A204.1 (cell line): ENCODE data around the gene PAFAH1B1.

Source experiments
- FAIRE-seq: peaks from 2 replicates; lab custom pipeline; 2012; peaks lifted over from hg19 to GRCh38; lab: Jason Lieb, UNC

The PAFAH1B1 gene

DNA sequence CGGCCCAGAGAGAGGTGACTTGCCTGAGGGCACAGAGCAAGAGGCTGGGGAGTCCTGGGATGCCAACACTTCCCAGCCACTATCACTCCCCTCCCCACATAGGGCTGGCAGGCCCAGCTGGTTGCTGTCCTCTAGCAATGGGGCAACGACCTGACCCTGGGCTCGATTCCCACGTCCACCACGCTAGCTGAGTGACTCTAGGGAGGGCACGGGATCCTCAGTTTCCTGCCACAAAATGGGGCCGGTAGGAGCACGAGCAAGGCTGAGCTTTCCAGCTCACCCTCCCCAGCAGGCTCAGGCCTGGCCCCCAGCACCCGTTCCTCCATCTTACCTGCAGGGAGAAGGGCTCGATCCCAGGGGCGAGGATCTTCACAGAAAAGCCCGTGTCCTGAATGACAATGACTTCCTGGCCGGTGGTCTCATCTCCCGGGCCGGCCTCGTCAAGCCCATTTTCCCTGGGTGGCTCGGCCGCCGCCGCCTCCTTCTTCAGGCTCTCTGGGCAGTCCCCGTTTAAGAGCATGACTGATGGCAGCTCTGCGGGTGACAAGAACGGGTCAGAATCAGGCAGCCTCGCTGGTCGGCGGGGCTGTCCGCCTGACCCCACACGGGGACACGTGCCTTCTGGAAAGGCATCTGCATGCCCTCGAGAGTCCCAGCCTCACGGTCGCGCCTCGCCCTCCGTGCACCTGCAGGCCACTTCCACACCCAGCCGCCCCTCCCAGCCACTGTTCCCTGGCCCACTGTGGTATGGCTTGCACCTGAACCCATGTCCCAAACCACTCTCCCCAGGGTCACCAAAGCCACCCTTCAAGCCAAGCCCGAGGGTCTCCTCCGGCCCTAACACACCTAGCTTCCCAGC, 110.8 kb downstream of the PAFAH1B1 start:
- no peak for FAIRE-seq

DNA sequence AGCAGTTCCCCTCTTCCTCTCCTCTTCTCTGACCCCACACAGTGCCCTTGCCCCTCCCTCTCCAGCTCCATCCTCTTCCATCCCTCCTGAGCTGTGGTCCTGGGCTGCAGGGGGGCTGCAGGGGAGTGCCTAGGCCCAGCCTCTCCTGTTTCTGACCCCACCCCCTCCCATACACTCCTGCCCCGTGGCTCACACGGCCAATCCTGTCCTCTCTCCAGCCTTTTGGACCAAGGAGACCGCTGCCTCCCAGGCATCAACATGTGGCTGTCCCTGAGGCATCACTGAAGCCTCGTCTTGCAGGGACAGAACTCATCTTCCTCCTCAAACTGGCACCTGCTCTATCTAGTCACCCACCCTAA, 111.4 kb downstream of the PAFAH1B1 start:
- FAIRE-seq, result no peak

DNA sequence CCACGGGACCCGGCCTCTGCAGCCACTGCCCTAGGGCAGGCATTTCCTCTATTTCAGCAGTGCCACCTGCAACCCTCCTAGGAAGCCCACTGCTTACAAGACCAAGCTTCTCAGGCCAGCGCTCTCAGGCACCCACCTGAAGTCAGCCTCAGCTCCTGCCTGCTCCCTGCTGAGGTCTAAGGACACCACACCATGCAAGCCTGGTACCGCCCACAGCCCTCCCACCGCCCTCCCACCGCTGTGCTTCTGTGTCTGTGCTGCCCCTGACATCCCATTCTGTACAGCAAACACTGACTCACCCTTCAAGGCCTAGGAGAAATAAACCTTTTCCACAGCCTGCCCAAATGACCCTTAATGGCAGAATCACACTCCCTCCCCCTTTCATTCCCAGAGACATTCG, 111.8 kb downstream of the PAFAH1B1 start:
- no peak for FAIRE-seq

DNA sequence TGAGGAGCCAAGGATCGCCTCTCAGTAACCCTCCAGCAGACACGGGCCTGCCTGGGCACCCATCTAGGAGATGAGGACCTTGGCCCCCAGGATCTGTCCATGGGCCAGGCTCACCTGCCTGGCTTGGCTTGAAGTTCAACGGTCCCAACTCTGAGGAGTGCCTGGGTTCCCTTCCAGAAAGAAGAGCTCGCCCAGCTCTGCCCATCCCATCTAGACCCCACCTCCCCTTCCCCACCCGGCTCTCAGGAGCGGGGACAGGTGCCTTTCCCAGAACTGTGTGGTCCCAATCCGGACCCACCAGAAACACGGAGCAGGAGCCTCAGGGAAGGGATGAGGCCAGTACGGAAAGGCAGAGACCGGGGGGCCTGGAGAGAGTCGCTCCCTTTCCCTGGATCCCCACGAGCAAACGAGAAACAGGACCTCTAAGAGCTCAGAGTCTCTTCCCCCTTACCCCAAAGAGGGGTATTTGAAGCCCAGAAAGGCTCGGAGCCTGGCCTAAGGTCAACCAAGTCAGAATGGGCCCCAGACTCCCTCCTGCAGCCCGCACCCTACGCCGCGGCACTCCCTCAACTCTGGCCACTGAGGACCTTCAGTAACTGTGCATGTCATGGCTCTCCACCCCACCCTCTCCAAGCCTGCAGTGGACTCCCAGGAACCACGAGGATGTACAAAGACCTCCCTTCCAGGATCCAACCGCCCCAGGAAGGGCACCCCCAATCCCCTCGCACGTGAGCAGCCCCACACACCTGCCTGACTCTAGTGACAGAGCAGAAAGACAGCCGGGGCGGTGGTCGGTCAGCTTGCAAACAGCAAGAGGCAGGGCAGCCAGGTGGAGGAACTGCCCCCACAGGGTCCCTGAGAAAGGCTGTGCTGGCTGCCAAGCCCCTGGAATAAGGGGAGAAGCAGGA, 112.7 kb downstream of the PAFAH1B1 start:
- FAIRE-seq, result no peak

DNA sequence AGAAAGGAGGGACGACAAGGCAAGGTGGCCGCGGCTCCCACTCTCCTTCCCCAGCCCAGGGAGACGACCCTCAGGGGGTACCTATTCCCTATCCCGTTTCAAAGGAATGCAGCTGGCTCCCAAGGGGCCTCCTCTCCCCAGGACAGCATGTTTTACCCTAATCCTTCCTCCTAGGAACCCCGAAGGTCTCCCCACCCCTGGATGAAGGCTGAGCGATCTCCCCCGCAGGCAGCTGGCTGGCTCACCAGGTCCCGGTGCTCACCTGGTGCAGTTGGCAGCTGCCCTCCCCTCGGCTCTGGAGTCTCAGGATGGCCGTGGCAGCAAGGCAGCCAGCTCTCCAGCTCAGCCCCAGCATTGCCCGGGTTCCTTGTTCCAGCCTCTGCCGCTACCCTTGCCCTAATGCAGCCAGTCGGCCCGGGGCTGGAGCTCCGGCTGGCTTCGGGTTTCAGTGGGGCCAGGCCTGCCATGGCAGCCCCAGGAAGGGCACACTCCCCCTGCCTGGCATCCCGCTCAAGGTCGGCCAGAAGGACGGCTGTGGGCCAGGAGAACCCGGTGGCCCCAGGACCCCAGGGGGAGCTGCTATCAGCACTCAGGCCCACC, 113.6 kb downstream of the PAFAH1B1 start:
- no peak for FAIRE-seq

DNA sequence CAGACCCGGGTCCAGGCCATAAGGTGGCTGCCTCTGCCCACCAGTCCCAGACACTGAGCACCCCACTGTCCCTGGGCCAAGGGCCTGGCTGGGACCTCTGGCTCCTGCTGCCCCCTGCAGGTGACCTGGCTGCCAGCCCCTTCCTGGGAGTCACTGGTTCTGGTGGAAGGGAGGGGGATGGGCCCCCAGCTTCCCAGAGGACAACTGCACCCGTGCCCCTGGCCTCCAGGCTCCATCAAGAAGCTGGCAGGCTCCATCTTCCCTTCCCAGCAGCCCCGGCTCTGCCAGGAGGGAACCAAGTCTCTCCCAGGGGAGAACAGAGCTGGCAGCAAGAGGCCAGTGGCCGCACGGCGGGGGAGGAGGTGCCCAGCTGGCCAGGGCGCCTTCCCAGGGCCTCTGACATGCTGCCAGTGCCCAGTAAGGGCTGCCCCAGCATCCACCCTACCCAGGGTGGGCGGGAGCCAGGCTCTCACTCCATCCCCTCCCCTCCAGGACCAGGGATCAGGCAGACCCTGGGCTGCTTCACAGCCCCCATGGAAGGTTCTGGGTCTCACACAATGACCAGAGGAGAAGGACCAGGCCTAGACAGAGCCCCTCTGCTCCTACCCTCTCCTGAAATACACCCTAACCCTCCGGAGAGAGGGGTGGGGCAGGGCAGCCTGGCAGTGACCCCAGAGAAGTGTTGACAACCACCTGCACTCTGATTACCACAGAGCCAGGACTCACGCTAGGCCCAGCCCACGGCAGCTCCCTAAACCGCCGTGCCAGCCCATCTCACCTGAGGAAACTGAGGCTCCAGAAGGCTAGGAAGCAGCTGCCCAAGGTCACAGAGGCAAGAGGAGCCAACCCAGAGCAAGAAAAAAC, 114.5 kb downstream of the PAFAH1B1 start:
- no peak for FAIRE-seq

DNA sequence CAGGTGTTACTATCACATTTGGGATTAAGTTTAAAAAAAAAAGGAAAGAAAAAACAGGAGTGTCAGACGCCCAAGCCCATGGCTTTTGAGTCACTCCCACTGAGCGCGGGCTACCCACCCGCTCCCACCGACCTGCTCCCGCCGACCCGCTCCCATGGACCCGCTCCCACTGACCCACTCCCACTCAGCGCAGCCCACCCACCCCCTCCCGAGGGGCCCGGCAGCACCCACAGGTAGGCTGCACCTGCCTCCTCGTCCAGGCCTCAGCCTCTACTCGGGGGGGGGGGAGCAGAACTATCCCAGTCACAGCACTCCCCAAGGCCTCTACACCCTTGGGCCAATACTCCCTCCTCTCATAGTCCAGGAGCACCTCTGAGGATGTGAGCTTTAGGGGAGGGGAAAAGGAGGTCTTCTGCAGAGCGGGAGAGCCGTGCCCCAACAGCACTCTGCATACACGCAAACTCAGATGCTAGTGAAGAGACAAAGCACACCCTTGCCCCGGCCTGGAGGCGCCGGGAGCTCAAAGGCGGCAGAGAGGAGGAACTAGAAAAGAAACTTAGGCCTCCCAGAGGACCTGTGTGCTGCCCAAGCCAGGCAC, 115.2 kb downstream of the PAFAH1B1 start:
- FAIRE-seq, result no peak

DNA sequence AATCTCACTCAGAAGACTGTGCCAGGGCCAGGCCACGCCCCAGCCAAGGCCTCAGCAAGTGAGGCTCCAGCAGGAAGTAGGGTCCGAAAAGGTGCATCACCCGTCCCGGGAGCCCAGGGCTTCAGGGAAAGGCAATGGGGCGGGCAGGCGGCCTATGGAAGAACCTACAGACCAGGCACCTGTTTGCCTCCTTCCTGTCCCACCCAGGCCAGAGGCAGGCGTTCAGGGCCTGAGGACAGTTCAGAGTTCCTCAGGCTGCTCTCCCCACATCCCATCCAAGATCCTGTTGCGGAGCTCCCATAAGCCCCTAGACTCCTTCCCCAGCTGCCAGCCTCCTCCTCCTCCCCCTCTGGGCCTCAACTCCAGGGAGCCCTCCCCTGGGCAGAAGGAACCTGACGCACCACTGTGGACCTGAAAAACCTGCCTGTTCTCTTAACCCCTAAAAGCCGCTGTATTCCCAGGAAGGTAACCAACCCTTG, 115.8 kb downstream of the PAFAH1B1 start:
- no peak for FAIRE-seq

DNA sequence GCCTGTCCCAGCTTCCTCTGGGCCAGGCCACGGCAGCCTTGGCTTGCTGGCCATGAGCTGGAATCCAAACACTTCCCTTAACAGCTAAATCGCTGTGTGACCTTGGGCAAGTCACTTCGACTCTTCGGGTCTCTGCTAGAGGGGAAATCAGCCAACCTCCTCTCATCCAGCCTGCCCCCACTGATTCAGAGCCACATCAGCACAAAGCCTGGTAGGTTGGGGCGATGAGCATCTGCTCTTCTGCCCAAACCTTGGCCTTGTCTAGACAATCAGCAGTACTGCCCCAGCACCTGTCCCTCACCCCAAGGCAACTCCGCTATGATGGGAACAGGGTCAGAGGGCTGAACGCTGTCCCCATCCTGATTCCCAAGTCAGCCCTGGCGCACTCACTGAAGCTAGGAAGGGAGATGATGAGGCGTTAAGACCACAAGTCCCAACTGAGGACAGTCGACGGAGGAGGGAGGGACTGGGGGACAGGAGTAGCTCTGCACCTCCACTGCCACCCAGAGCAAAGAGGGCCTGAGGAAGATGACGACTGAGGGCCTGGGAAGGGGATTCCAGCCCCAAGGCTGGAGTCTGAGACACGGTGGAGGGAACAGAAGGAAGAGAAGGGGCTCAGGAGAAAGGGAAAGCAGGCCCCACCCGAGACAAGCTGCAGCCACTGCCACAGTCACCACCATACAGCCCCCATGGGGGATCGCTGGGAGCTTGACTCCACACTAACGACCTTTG, 116.8 kb downstream of the PAFAH1B1 start:
- FAIRE-seq, result no peak

DNA sequence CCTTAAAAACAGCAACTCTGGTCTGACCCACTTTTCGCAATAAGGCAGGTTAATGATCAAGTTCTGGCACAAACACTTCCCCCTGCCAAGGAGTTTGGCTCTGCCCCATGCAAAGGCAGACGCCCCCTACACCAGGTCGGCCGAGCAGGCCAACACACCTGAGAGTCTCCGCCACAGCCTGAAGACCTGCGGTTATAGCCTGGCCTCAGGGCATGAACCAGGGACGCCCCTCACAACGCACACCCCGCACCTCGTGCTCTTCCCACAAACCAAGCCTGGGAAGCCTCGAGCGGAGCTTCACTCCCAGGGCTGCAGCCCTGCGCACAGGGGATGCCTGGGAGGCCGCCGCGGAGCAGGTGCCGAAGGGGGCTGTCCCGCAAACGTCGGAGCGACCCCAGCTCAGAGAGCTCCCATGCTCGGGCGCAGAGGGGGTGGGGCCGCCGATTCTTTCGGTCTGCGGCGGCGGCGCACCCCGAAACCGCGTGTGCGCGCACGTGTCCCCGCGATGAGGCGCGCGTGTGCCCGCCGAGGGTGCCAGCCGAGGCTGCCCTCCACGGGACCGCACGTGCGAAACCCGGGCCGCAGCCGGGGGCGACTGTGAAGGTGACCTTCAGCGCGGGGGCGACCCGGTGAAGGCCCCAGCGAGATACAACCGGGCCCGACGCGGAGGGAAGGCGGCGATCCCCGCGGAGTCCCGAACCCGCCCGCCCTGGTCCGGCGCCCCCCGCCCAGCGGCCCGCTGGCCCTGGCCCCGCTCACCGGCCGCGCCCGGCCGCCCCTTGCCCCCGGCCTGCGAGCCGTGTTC, 117.6 kb downstream of the PAFAH1B1 start:
- FAIRE-seq, result no peak

DNA sequence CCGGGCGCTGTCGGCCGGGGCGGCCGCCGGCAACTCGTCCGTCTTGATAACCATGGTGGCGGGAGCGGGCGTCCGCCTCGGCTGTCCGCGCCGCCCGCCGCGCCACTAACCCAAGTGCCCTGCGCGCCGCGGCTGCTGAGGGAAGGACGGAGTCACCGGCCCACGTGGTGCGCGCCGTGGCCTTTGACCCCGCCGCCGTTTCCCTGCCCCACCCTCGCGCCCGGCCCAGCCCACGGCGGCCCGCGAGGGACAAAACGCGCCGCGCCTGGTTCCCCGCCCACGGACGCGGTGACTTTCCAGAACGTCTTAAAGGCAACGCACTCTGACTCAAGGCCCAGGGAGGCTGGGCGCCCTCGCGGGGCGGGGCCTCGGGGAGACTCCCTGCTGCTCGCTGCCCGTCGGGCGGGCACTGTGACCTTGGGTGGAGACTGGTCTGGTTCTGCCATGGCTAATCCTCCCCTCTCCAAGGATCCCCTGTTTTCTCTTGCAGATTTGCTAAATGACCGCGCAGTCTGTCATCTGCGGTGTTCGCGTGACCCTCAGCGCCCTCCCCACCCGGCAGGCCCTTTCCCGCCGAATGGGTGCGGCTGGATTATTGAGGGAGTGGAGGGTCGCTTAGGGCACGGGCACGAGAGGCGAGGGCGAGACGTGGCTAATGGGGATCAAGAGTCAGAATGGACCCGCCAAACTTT, 118.3 kb downstream of the PAFAH1B1 start, which contains the start of gene CLUH:
TSS of gene CLUH (minus strand) at position 157 of the 692 bp plus-strand sequence. CDS start at position 54, 103 bp downstream.
- no peak for FAIRE-seq

DNA sequence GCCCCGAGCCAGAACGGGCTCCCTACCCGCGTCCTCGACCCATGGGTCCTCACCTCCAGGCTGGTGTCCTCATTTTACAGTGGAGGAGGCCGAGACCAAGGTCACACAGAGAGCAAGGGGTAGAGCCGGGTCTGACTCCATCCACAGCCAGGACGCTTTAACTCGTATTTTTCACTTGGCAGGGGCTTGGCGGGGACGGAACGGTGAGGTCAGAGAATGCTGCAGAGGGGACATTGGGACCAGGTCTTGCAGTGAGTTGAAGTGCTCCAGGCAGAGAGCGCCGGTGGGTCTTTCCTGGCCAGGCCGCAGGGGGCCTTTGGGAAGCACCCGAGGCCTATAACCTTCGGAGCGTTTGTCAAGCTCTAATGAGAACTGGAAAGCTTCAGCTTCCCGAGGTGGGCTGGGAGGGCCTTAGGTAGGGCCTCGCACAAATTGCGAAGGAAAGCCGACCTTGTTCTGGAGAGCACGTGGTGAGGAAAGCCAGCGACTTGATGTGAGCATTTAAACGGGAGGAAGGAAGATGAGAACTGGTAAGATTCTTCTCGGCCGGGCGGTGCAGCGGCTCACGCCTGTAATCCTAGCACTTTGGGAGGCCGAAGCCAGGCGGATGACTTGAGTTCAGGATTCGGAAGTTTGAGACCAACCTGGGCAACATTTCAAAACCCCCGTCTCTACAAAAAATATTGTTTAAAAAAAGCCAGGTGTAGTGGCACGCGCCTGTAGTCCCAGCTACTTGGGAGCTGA, 119.0 kb downstream of the PAFAH1B1 start:
- no peak for FAIRE-seq

DNA sequence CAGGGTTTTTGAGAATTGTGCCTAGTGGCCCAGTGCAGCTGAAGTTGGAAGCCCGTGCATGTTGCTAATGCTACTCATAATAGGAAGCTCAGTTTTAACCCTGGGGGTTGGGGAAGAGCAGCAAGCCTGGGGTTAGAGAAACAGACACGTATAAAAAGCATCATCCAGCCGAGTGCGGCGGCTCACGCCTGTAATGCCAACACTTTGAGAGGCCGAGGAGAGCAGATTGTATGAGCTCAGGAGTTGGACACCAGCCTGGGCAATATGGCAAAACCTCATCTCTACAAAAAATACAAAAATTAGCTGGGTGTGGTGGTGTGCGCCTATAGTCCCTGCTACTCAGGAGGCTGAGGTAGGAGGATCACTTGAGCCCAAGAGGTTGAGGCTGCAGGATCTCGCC, 120.4 kb downstream of the PAFAH1B1 start:
- no peak for FAIRE-seq

DNA sequence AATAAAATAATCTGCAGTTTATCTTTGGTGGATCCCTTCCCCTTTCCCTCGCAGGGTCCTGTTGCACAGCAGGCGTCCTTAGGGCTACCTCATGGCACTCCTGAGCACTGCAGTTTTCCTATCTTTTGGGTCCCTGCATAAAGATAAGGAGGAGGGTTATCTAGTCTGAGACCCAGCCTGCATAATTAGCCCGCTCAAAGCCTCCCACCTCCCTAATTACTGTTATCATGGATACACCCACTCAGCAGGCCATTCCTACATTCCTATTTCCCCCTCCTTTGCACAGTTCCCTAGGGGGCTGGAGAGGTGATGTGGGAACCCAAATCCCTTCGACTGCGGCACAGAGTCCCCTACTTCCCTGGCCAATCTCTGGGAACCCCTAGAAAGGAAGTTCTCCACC, 123.2 kb downstream of the PAFAH1B1 start:
- no peak for FAIRE-seq

DNA sequence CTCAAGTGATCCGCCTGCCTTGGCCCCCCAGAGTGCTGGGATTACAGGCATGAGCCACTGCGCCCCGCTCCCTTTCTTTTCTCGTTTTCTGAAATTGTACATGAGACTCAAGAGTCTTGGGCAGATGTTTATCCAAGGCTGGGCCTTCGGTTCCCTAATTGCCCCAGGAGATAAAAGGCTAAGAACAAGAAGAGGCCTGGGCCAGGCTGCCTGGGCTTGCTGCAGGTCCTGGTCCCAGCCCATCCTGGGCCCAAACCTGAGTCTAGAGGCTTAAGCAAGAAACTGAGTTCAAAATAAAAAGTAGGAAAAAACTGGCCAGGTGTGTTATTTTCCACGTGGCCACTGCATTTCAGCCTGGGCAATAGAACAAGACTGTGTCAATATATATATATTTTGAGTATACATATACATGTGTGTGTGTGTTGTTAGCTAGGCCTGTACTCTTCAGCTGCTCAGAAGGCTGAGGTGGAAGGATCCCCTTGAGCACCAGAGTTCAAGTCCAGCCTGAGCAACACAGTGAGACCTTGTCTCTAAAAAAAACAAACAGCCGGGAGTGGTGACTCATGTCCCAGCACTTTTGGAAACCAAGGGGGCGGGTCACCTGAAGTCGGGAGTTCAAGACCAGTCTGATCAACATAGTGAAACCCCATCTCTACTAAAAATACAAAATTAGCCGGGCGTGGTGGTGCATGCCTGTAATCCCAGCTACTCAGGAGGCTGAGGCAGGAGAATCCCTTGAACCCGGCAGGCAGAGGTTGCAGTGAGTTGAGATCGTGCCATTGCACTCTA, 124.9 kb downstream of the PAFAH1B1 start:
- FAIRE-seq, result no peak

DNA sequence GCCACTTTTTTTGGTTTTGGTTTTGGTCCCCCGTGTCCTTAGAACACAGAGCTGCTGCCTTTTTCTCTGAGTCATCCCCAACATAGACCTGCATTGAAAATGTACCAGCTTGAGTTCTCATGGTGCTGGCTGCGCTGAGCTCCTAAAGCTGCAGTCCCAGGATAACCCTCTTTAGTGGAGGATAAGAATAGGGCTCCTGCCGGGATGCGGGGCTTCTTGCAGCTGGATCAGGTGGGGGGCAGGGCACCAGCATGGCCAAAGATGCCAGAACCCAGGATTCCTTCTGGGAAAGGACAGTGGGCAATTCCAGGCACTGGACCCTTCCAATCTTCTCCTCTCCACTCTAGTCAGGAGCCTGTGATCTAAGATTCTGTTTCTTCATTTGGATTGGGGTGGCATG, 126.4 kb downstream of the PAFAH1B1 start:
- FAIRE-seq, result no peak

DNA sequence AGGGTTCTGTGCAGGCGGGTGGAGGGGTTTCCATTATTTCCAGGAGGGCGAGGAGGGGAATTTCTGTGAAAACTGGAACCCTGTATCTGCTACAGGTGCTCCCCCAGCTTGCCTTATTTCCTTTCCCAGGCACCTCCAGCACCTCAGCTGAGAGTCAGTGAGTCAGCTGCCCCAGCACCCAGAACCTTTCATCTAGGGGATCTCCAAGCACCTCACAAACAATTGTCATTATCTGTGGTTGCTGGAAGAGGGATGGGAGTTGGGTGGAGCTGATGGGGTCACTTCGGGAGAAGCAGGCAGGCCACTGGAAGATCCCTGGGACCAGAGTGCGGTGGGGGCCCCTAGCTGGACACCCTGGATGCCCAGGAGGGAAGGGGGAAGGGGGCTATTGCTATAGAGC, 128.1 kb downstream of the PAFAH1B1 start:
- FAIRE-seq, result no peak

DNA sequence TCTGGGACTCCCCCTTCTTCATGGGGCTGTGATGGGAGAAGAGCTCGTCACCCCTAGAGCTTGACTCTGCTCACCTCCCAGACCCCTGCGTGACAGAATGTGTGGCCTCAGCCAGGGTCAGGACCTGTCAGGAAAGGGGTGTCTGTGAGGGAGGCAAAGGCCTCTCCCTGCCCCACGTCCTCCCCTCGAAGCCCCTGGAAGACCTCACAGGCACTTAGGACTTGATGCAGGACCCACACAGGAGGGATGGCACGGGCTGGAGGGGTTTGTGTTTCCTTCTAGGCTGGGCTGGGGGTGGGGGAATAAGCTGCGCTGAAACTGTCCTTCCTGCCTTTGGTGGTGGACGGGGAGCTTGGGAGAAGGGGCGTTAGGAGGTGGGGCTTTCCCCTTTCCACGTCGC, 129.2 kb downstream of the PAFAH1B1 start:
- no peak for FAIRE-seq
